Left hindlimb (tissue), 1 donor: ENCODE data around the gene MX2.

Experiments used
- DNase-seq: peaks from one replicate; pipeline ENCODE4 v3.0.0-alpha.2; 2018

The MX2 gene

DNA sequence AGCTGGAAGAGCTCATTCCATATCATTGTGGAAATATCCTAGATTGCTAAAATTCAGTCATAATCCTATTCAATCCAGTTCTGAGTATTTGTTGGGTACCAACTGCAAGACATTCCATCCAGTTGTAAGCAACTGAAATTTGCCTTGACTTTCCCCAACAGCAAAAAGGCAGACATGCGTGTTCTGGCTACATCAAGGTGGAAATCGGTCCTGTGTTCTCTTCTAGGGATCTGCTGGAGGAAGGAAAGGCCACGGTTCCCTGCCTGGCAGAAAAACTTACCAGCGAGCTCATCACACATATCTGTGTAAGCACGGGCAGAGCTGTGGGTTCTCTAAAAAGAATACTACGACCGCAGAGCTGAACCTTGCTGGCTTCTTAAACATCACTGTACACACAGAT is 81.7 kb downstream of the MX2 start:
- DNase-seq = no peak

DNA sequence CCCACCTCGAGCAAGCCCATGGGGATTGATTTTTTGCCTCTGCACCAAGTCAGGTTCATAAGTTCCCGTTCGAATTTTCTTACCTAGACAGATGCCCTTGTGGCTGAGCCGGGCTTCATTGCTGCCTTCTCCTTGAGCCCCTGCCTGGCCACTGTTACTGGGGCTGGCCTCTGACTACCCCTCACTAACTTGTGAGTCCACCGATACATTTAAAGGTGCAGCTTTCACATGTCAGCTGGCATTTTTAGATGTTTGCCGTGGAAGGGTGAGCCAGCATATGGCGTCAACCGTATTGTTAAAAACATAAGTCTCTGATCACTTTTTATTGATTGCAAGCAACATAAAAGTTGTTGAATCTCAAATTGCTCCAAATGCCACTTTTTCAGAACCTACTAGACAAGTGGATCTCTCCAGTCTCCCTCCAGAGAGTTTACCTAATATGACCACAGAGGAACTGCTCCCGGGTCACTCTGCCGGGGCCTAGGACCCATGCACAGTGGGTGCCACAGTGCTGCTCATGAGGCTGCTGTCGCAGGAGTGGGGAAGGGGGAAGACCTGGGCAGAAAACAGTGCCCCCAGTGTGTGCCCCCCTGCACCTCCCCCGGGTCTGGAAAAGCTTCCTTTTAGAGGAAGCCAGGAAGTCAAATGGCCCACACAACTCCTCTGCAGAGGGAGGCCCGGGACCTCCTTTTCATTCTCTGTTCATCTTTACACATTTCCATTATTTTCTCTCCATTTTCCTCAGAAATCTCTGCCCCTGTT is 83.1 kb downstream of the MX2 start:
- no peak for DNase-seq

DNA sequence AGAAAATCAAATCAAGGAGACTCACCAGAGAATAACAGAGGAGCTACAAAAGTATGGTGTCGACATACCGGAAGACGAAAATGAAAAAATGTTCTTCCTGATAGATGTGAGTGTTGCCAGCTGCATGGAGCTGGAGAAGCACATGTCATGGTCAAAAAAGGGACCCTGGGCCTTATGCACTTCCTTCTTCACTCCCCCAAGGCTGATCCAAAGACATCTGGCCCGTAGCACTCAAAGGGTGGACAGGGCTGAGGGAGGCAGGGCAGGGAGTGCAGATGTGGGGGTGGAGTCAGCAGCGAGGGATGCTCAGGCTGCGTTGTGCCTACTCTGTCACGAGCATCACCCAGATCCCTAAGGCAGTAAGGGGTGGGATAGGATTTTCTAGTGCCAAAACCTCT is 83.6 kb downstream of the MX2 start:
- no peak for DNase-seq

DNA sequence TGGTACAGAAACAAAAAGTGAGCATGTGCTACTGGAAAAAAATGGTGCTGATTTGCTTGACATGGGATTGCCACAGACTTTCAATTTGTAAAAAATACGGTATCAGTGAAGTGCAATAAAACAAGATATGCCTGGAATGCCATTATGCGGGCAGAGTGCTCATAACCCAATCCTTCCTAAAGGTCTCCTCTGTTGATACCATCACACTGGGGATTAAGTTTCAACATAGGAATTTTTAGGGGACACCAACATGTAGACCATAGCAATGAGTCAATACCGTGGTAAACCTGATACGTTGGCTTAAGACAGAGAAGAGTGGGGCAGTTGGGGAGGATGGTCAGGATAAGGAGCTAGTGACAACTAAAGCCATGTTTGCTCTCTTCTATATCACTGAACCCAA is 84.8 kb downstream of the MX2 start:
- DNase-seq = no peak

DNA sequence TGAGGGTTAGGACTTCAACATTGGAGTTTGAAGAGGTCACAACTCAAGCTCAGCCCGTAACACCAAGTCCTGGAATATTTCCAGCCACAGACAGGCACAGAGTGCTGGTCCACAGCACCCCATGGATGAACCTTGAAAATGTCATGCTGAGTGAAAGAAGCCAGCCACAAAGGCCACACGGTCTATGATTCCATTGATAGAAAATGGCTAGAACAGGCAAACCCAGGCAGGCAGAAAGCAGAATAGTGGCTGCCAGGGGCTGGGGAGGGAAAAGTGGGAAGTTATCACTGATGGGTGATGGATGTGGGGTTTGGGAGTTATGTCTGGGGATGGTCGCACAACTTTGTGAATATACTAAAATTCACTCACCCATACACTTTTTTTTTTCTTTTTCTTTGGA is 85.5 kb downstream of the MX2 start:
- no peak for DNase-seq

DNA sequence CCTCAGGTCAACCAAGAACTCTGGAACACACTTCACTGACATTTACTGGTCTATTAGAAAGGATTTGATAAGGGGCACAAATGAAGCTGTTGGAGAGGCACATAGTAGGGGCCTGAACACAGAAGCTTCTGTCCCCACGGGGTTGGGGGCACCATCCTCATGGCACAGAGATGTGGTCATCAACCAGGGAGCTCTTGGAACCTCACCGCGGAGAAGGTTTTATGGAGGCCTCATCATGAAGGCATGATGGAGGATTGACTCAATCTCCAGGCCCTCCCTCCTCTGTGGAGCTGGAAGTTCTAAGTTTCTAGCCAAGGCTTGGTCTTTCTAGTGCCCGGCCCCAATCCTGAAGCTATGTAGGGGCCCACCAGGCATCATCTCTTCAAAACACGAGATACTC is 87.8 kb downstream of the MX2 start:
- no peak for DNase-seq

DNA sequence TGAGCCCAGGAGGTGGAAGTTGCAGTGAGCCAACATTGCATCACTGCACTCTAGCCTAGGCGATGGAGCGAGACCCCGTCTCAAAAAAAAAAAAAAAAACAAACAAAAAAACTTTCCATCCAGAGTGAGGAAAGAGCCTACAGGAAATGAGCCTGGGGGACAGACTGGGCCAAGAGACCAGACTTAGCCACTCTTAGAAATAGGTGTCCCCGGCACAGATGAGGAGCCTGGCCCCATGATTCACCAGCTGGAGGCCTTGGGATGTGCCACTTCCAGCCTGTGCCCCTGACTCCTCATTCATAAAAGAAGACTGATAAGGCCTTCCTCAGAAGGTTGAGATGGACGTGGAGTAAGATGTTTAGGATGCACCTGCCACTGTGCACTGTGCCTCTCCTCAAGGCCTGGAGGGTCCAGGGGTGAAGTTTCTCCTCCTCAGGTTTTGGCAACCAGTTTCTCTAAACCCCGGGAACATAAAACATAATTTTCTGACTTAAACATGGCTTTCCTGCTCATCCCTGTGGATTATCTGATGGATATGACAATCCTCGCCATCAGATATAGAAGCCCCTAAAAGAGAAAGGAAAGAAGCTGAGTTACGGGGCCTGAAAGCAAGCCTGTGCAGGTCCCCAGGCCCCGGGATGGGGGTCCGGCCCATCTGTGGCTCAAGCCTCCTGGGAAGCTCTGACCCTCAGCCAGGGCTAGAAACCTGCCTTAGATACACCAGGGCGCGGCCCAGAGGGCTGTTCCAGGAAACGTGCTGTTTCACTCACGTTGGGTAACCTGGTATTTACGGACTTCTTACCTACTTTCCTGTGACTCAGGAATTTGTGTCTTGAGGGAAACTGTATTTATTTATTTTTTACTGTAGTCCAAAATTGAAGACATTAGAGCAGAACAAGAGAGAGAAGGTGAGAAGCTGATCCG is 90.2 kb downstream of the MX2 start:
- DNase-seq = no peak

DNA sequence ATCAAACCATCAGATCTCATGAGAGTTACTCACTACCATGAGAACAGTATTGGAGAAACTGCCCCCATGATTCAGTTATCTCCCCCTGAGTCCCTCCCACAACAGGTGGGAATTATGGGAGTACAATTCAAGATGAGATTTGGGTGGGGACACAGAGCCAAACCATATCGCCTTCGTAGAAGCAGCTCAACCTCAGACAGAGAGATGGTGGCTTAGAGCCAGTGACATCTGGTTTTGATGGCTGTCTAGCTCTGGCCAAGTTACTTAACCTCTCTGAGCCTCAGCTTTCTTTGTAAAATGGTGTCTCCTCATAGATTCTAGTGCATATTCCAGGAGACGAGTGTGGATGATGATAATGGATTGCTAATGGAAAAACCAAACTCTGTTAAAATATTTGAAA is 91.4 kb downstream of the MX2 start:
- DNase-seq = no peak

DNA sequence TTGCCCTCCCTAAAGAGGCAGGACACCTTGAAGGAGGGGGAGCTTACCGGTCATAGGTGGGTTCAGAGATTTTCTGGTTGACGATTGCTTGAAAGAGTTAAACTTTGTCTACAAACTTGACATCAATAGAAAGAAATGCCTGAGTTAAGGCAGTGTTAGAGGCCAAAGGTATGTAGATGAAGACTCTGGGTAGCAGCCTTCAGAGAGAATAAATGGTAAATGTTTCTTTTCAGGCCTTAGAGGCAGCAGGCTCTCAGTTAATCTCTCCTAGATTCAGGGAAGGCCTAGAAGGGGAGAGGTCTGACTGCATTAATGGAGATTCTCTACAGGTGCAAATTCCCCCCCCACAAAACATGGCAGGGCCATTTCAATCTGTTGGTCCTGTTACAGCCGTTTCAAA is 91.9 kb downstream of the MX2 start:
- no peak for DNase-seq

DNA sequence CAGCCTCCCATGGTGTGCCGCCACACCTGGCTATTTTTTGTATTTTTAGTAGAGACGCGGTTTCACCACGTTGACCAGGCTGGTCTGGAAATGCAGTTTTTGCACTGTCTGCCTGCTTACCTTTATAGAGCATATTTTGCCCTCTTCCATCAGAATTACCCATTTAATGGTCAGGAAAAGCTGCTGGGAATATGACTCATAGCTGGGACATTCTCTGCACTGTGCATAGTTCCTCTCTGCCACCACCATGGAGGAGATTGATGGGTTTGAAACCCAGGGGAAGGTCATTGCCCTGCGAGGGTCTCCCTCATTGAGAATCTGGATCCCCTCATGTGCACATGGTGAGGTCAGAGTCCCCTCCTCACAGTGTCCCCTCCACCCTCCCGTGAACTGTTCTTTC is 96.3 kb downstream of the MX2 start:
- no peak for DNase-seq

DNA sequence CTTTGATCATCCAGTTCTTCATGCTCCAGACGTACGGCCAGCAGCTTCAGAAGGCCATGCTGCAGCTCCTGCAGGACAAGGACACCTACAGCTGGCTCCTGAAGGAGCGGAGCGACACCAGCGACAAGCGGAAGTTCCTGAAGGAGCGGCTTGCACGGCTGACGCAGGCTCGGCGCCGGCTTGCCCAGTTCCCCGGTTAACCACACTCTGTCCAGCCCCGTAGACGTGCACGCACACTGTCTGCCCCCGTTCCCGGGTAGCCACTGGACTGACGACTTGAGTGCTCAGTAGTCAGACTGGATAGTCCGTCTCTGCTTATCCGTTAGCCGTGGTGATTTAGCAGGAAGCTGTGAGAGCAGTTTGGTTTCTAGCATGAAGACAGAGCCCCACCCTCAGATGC is 96.7 kb downstream of the MX2 start:
- DNase-seq = no peak
